Activated T-cell treated with anti-CD3 and anti-CD28 coated beads for 1 hour (primary cell): ENCODE measurements around the gene TNFRSF17.

Experiments
- DNase-seq: peaks from one replicate; pipeline ENCODE4 v3.0.0-alpha.2; 2020; ENCODE audit warnings: low read depth

The TNFRSF17 gene

DNA sequence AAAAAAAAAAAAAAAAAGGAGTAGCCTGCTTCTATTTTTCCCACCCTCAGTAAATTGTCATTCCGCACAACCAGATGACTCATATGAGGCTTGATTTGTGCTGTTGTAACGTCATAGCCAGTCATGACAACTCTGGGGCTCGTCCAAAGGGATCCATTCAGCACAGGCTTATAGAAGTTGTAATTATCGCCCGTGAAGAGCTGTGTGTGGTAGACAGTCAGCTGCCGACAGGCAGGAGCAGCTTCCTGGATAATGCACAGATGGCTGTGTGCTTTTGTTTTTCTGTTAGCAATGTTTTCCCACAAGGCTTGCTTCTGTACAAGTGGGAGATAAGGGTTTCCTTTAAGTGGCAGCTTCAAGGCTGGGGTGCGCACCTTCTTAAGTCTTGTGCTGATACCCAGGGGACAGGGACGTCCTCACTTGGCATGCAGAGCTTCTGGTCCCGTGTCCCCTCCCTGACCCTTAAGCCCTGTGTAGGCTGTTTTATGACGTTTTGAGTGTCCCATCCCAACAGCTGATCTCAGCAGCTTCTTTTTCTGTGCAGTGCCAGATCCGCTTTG is 37.5 kb downstream of the TNFRSF17 start:
- DNase-seq, result no peak

DNA sequence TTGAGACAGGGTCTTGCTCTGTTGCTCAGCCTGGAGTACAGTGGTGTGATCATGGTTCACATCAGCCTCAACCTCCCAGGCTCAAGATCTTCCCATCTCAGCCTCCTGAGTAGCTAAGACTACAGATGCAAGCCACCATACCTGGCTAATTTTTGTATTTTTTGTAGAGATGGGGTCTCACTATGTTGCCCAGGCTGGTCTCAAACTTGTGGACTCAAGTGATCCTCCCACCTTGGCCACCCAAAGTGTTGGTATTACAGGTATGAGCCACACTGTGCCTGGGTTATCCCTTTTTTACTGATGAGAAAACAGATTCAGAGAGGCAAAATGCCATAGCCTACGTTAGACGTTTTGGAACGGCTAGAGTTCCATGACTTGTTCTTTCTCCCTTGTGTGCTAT is 41.6 kb downstream of the TNFRSF17 start:
- DNase-seq, result no peak

DNA sequence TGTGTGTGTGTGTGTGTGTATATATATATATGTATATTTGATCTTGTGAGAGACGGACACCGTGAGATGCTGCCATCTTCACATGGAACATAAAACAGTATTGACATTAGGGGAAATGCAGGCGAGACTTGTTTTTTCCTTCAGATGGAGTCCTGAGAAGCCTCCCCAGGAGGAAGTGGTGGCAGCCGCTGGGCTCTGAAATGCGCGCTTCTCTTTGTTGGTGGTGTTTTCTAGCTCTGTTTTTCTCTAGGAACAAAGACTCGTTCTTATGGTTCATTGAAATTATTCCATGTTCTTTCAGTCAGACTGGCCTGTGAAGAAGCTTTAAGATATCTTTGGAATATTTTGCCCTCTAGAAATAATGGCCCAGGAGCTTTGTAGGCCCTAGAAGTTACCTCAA is 44.5 kb downstream of the TNFRSF17 start:
- DNase-seq, result no peak

DNA sequence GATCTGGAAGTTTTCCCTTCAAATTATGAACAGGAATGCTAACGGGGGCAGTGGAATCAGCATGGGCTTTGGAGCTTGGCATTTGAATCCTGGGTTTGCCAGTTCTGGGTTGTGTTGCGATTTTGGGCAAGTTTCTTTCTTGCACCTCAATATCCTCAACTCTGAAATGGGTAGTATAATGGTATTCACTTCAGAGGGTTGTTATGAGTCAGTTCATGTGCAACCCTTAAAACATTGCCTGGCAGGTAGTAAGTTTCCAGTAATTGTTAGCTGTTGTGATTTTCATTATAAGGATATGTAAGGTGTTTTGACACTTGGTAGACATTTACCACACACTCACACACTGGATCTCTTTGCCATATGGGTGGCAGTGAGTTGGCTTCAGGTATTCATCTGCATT is 44.9 kb downstream of the TNFRSF17 start:
- DNase-seq, result no peak

DNA sequence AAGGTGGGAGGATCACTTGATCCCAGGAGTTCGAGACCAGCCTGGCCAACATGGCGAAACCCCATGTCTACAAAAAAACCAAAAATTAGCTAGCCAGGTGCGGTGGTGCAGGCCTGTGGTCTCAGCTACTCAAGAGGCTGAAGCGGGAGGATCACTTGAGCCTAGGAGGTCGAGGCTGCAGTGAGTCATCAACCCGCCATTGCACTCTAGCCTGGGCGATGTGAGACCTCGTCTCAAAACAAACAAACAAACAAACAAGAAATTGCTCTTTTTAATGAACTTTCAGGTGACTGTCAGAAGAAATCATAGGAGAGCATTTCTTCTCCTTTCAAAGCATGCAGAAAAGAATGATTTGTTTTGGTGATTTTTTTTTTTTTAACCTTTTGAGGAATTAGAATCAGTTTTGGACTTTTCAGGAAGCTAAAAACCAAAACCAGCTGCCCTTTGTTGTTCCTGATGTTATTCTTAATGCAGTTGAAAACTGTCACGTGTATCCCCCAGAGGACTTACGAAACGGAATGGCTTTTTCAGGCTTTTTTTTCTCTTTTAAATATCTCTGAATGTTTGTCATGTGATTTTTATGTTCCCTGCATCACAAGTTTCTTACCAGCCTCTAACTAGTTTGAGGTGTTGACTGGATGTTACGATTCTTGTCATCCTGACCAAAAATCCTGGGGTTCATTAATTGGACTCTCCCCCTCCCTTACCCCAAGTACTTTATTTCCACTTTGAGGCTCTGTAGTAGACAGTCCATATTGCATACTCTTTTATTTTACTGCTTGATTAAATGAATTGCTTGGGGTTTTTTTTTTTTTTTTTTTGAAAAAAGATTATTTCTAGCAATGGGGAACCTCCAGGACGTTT is 45.6 kb downstream of the TNFRSF17 start:
- DNase-seq, result no peak

DNA sequence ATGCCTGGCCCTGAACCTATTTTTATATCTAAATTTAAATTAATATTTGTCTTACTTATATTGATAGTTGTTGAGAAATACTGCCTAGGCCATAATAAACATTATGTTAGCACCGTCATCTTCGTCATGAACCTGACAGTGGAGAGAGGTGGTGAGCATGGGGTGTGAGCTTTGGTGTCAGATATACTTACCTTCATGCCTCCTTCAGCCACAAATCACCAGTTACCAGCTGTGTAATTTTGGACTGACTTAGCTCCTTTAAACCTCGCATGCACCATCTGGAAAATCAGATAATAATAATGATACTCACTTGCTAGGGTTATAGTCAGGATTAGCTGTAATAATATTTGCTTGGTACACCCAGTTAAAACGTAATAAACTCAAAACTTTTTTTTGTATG is 46.6 kb downstream of the TNFRSF17 start:
- DNase-seq, result no peak

DNA sequence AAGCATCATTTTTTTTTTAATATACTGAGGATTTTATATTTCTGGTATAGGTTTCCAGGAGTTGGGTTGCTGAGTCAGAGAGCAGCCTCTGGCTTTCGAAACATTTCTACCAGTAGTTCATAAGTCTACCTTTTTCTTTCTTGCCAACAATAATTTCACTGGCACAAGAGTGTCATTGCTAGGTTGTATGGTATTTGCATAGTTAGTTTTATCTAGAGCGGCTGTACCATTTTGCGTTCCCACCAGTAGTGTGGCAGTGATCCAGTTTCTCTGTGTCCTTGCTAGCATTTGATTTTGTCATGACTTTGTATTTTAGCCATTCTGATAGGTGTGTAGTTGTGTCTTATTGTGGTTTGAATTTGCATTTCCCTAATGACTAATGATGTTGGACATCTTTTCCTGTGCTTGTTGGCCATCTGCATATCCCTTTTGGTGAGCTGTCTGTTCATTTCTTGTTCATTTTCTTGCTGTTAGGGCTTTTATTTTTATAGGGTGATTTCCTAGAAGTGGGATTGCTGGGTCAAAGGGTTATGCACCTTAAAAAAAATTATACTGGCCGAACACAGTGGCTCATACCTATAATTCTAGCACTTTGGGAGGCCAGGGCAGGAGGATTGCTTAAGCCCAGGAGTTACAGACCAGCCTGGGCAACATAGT is 51.4 kb downstream of the TNFRSF17 start:
- DNase-seq, result no peak

DNA sequence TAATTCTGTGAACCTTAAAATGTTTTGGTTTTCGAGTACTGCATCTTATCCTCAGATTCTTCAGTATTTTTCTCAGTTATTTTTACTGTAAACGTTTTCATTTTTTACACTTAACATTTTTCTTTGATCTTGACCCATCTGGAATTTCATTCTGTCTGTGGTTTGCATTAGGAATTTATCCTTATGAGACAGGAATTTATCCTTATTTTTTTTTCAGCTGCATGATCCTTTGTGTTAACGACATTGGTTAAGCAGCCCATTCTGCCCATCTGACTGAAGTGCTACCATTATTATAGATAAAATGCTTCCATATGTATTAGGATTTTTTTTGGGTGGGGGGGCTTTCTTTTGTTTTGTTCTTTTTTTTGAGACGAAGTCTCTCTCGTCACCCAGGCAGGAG is 52.5 kb downstream of the TNFRSF17 start:
- DNase-seq, result no peak
